C1 segment of cervical spinal cord (tissue), 14 donors: ENCODE data around the gene TMEM200A.
"Not testable (repeated sequence)": the region's sequence is repeated elsewhere in the genome, so short reads cannot be mapped to it uniquely, and the experiment has no call there.

ENCODE experiments used
- DNase-seq, 14 donors: peaks; one replicate each; lab custom pipeline; 2025; lab: John Stamatoyannopoulos, UW

Gene TMEM200A

DNA sequence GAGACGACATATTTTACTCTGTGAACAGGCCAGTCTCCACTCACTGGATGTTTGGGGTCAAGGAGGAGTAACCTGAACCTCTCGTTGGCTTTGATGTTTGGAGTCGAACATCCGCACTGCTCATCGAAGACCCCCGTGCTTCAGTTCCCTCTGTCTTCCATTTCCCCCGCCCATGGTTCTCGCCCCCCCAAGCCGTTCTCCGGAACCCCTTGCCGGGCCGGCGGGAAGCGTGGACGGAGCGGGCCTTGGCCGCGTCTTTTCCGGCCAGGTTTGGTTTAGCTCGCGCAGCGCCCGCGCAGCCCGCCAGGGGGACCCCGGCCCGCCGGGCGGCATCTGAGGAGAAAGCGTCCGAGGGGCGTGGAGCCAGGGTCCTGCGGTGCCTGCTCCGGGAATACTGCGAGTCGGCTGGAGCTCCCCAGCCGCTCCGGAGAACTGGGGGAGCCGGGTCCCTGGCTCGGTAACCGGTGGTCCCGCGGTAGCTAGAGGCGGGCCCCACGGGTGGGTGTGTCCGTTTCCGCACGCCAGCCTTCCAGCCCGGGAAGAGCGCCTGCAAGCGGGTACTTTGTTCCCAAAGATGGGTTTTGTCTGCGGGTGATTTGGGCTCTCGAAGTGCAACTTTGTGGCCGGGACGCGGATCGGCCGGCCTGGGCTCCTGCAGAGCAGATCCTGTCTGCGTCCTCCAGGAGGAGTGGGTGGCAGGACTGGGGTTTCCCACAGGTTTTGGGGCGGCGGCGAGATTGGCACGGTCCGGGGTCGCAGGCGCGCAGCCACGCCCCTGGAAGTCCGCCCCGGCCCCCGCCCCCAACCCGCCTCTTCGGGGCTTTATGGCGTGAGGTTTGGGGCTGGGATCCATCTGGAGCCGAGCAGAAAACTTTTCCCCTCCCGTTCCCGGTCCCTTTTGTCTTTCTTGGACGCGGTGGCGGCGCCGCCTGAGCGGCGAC, at the start of gene TMEM200A:
TSS of gene TMEM200A (plus strand) at position 852 of the 941 bp plus-strand sequence. CDS start 74,406 bp downstream, outside the sequence.
- DNase-seq, result peak in 3 of 14 donors; percentile 9 to 53 (median 11)

- DNase-seq, result no peak
Measured at GRCh38 chr6:130320908-130321307, 44.9 kb upstream of the TMEM200A start.

DNA sequence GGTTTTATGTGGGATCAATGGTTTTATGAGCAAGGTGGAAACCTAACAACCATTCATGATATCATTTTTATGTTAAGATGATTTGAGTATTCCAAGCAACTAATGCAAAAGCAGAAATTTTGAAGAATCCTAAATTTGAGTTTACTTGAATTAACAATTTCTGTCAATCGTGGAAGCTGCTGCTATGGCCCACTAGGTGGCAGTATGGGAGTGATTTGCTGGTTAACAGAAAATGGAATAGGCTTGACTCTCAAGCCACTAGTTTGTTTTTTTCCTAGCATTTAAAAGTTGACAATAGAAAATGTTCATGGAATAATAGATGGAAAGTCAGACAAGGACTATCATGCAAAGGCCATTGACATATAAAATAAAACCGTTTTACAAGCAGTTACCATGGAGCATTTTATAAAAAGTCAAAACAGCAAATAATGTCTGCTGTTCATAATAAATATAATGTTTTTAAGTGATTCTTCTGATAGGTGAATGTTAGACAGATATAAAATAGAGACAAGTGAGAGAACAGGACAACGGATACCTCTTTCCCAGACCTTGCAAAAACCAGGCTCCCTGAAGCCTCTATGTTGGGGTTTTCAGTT, 43.0 kb upstream of the TMEM200A start:
- peak in 2 of 14 donors; percentile 6 for DNase-seq

GRCh38 chr6:130324657-130325056, 41.2 kb upstream of the TMEM200A start:
- no peak for DNase-seq

DNA sequence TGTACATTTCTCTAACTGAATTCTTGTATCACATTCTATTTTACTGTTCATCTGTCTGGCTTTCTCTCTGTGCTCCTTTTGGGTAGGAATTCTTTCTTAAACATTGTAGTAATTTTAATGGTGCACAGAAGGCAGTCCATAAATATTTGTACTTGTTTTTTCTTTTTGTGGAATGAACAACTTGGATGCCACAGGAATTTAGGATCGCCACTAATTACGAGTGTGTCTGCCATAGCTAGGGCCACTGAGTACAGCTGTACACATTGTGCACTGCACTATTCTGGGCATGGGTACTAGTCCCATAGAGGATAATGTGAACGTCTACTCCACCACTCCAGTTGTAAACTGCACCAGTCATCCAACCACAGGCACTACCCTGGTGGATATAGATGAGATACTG, 39.3 kb upstream of the TMEM200A start:
- DNase-seq, result no peak

- no peak for DNase-seq
Measured at GRCh38 chr6:130337534-130337933, 28.3 kb upstream of the TMEM200A start.

DNA sequence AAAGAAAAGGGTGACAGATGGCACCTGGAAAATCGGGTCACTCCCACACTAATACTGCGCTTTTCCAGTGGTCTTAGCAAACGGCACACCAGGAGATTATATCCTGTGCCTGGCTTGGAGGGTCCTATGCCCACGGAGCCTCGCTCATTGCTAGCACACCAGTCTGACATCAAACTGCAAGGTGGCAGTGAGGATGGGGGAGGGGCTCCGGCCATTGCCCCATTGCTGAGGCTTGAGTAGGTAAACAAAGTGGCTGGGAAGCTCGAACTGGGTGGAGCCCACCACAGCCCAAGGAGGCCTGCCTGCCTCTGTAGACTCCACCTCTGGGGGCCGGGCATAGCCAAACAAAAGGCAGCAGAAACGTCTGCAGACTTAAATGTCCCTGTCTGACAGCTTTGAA, 19.5 kb upstream of the TMEM200A start:
- DNase-seq, result not testable (repeated sequence)

DNA sequence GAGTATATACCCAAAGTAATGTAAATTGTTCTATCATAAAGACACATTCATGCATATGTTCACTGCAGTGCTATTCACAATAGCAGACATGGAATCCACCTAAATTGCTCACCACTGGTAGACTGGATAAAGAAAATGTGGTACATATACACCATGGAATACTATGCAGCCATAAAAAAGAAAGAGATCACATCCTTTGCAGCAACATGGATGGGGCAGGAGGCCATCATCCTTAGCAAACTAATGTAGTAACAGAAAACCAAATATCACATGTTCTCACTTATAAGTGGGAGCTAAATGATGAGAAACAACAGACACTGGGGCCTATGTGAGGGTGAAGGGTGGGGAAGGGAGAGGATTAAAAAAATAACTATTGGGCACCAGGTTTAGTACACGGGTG, 11.5 kb upstream of the TMEM200A start:
- no peak for DNase-seq

GRCh38 chr6:130355572-130355971, 10.2 kb upstream of the TMEM200A start:
- DNase-seq, result no peak

DNA sequence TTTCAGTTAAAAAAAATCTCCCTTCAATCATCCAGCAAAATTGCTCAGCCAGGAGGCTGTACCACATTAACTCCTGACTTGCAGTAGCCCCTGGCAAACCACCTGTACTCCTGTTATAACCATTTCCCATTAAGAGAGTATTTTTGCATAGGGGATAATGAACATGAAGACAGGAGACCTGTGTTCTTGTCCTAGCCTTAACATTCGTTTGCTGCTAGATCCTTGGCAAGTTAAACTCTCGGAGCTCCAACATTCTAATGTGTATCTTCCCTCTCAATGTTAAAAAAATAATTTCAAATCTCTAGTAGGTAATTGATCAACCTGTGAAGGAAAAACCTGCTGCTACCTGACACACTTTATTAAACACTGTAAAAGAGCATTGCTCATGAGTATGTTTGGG, 8.4 kb upstream of the TMEM200A start:
- no peak for DNase-seq

DNA sequence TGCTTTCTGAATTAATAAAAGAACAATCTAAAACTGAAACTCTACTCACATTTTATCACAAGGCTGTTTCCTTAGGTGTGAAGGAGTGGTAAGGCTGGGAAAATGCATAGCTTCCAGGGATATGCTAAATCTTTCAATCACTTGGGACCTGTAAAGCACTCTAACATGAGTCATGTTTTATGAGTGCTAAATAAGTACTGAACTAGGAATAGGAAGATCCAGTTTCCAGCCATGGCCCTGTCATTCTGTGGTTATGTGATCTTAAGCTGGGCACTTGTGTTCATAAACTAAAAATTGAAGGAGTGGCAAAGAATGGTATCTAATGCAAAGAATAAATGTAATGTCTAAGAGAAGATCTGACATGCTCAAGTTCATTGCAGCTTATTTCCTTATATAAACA, 6.1 kb upstream of the TMEM200A start:
- no peak for DNase-seq

DNA sequence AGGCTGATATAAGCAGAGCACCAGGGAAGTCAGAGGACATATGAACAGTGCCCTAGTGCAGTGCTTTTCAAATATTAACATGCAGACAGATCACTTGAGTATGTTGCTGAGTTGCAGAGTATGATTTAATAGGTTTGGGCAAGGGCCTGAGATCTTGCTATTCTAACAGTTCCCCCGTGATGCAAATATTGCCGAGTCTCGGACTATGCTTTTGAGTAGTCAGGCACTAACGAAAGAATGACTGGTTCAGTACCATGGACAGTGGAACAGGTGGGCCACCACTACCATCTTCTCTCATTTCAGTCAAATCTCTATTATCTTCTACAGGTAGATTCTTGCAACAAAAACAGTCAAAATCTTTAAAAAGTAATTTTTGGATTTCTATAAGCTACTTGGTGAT, 3.7 kb upstream of the TMEM200A start:
- no peak for DNase-seq

DNA sequence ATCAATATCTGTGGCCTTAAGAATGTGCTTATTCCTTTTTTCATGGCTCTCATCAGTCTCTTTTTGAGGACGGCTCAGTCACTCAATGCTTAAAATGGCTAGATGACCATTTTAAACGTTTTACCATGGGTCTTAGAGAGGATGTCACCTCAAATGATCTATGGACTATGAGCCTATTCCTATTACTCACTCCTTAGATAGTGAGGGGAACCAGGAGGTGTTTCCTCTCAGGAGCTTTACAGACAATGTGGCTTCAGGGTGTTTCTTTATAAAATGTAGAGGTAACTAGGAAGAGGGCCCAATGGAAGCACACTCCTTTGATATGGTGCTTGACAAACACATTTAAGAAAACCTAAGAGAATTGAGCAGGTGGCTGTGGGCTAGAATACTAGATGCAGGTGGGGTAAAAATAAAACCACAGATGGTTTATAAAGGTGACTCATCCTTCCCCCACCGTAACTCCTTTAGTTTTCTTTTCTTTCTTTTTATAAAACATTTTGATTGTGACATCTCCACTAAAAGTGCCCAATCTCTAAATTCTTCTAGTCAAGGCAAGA, 1.5 kb upstream of the TMEM200A start:
- no peak for DNase-seq

- DNase-seq, result peak in 4 of 14 donors; percentile 1 to 53 (median 12)
Measured at GRCh38 chr6:130366107-130367005, 539 bp downstream of the TMEM200A start.

- DNase-seq, result no peak
Measured at GRCh38 chr6:130367767-130368166, 1.9 kb downstream of the TMEM200A start.

- no peak for DNase-seq
Measured at GRCh38 chr6:130368576-130368975, 2.8 kb downstream of the TMEM200A start.

- no peak for DNase-seq
Measured at GRCh38 chr6:130369831-130370230, 4.0 kb downstream of the TMEM200A start.

GRCh38 chr6:130371921-130372420, 6.2 kb downstream of the TMEM200A start:
- DNase-seq, result no peak

- no peak for DNase-seq
Measured at GRCh38 chr6:130372786-130373185, 7.0 kb downstream of the TMEM200A start.

DNA sequence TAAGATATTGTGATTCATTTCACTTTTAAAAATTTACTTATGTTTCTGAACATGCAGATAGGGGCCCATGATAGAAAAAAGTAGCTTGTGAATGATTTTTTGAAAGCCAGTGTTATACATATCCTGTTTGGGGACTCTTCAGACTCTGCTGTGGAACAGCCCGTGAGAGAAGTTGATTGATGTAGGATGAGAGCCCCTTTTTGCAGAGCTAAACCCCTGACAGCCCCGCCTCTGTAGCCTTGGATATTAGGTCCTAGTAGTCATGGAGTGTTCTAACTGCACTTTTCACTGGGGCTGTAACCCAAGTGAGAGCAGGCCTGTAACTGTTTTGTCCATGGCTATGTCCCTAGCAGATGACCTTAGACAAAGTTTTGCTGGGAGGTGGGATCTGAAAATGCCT, 8.2 kb downstream of the TMEM200A start:
- DNase-seq, result no peak

DNA sequence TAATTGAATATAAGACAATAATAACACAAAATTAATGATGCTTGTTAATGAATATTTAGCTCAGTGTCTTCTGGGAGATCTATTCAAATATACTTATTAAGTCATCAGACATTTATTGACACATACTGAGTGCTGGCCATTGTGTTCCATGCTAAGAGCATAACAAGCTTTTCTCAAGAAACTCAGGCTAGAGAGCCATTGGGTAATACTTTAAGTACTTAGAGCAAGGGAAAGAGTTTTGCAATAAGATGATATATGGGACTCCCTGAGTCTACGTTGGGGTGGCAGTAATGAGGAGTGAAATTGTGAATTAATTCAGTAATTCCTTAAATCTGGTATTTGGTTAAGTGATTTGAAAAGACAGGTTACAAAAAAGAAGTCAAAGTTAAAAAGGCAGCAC, 11.1 kb downstream of the TMEM200A start:
- DNase-seq, result no peak
